ENCODE measurements around the gene FRMD4A.

Gene FRMD4A

GRCh38 chr10:13758312-13758711 is 572.4 kb downstream of the FRMD4A start:
- no peak for DNase-seq (ENCODE audit: low read depth in 2 of 2)

GRCh38 chr10:13754277-13754676 is 576.4 kb downstream of the FRMD4A start:
- no peak for DNase-seq (ENCODE audit: low read depth in 2 of 2)

GRCh38 chr10:13751191-13751764 is 579.4 kb downstream of the FRMD4A start:
- no peak for DNase-seq (ENCODE audit: low read depth in 2 of 2)

- DNase-seq (ENCODE audit: low read depth in 2 of 2): no peak
Observed at GRCh38 chr10:13750299-13751190, 580.2 kb downstream of the FRMD4A start.

GRCh38 chr10:13745271-13745670 is 585.5 kb downstream of the FRMD4A start:
- DNase-seq (ENCODE audit: low read depth in 2 of 2): no peak

GRCh38 chr10:13743963-13744362 is 586.8 kb downstream of the FRMD4A start:
- DNase-seq (ENCODE audit: low read depth in 2 of 2): no peak

GRCh38 chr10:13743101-13743693 is 587.5 kb downstream of the FRMD4A start:
- no peak for DNase-seq (ENCODE audit: low read depth in 2 of 2)

- DNase-seq (ENCODE audit: low read depth in 2 of 2): no peak
Observed at GRCh38 chr10:13741438-13741837, 589.3 kb downstream of the FRMD4A start.

- no peak for DNase-seq (ENCODE audit: low read depth in 2 of 2)
Observed at GRCh38 chr10:13740461-13740860, 590.3 kb downstream of the FRMD4A start.

GRCh38 chr10:13739183-13739582 is 591.5 kb downstream of the FRMD4A start:
- no peak for DNase-seq (ENCODE audit: low read depth in 2 of 2)

GRCh38 chr10:13736506-13736905 is 594.2 kb downstream of the FRMD4A start:
- no peak for DNase-seq (ENCODE audit: low read depth in 2 of 2)

- no peak for DNase-seq (ENCODE audit: low read depth in 2 of 2)
Observed at GRCh38 chr10:13734151-13734550, 596.6 kb downstream of the FRMD4A start.

- no peak for DNase-seq (ENCODE audit: low read depth in 2 of 2)
Observed at GRCh38 chr10:13733071-13733470, 597.7 kb downstream of the FRMD4A start.

- DNase-seq (ENCODE audit: low read depth in 2 of 2): no peak
Observed at GRCh38 chr10:13732465-13732881, 598.3 kb downstream of the FRMD4A start.

- DNase-seq (ENCODE audit: low read depth in 2 of 2): no peak
Observed at GRCh38 chr10:13731799-13732198, 598.9 kb downstream of the FRMD4A start.

GRCh38 chr10:13730956-13731355 is 599.8 kb downstream of the FRMD4A start:
- no peak for DNase-seq (ENCODE audit: low read depth in 2 of 2)

GRCh38 chr10:13730306-13730652 is 600.4 kb downstream of the FRMD4A start:
- DNase-seq (ENCODE audit: low read depth in 2 of 2): no peak

GRCh38 chr10:13729586-13730305 is 601.0 kb downstream of the FRMD4A start:
- DNase-seq (ENCODE audit: low read depth in 2 of 2): no peak

- no peak for DNase-seq (ENCODE audit: low read depth in 2 of 2)
Observed at GRCh38 chr10:13728898-13729535, 601.7 kb downstream of the FRMD4A start.

GRCh38 chr10:13725594-13725993 is 605.1 kb downstream of the FRMD4A start:
- DNase-seq (ENCODE audit: low read depth in 2 of 2): no peak

- no peak for DNase-seq (ENCODE audit: low read depth in 2 of 2)
Observed at GRCh38 chr10:13724484-13724883, 606.2 kb downstream of the FRMD4A start.

All from stimulated activated CD4-positive, alpha-beta T cell treated with anti-CD3 and anti-CD28 coated beads, Interleukin-15, amount 100 ng/mL, for 48 hours (primary cell).